Endothelial cell of umbilical vein (primary cell): ENCODE measurements around the gene ZNF157. TPM values are rescaled to one million over a fixed set of nuclear protein-coding genes. Genes with fewer than 3 reads are reported as not detected.

Source experiments
- BruUV-seq: library from RNA; stranded (reverse); fragments of 400-500 nt; replicated peaks from 2 replicates; lab custom pipeline; 2021; lab: Mats Ljungman, UMichigan
- CTCF ChIA-PET: fragments of 300-600, 350-600 bp; sonication (Branson Sonifier 250); formaldehyde crosslinking; loops from one replicate; lab custom pipeline; 2021; ENCODE audit warnings: antibody characterized with exemption, inconsistent platforms; lab: Charles Lee
- POLR2A ChIA-PET: fragments of 300-600, 350-600 bp; sonication (Branson Sonifier 250); formaldehyde crosslinking; loops from one replicate; lab custom pipeline; 2021; ENCODE audit warnings: antibody characterized with exemption, inconsistent platforms; lab: Charles Lee
- DNase-seq: peaks from one replicate; pipeline ENCODE4 v3.0.0-alpha.2; 2011; ENCODE audit warnings: low read depth, low spot score
- FAIRE-seq: peaks from 2 replicates; lab custom pipeline; 2011; peaks lifted over from hg19 to GRCh38; lab: Jason Lieb, UNC
- H2AFZ ChIP-seq: 2 replicates; pipeline ENCODE4 v1.6.0; 2012; ENCODE audit warnings: low read depth, low read length, control low read depth, inconsistent platforms
- H3K27ac ChIP-seq: 2 replicates; pipeline ENCODE4 v1.5.1; 2011; ENCODE audit warnings: low read depth, mild to moderate bottlenecking, control low read depth, low read length, moderate library complexity; ENCODE audit not compliant: insufficient read depth
- H3K27me3 ChIP-seq, 2 experiments: 2 replicates each; pipeline versions ENCODE4 v1.6.0 to v1.6.1; 2011; ENCODE audit warnings: low read length in 2 of 2, mixed read lengths in 1 of 2; ENCODE audit not compliant: control insufficient read depth in 2 of 2, insufficient read depth in 2 of 2
- H3K36me3 ChIP-seq, 2 experiments: 2 replicates in 1 of 2; 3 replicates in 1 of 2; pipeline ENCODE4 v1.5.1; 2011; ENCODE audit warnings: low read length in 2 of 2, mild to moderate bottlenecking in 1 of 2, moderate library complexity in 1 of 2; ENCODE audit not compliant: control insufficient read depth in 2 of 2, insufficient read depth in 2 of 2; ENCODE audit errors: extremely low read depth in 1 of 2
- H3K4me1 ChIP-seq: 3 replicates; pipeline ENCODE4 v1.5.1; 2011; ENCODE audit warnings: mild to moderate bottlenecking, low read length; ENCODE audit not compliant: control insufficient read depth, insufficient read depth; ENCODE audit errors: extremely low read depth
- H3K4me2 ChIP-seq: 2 replicates; pipeline ENCODE4 v1.6.1; 2011; ENCODE audit warnings: low read length, control low read depth, mixed read lengths; ENCODE audit not compliant: insufficient read depth
- H3K4me3 ChIP-seq, 3 experiments: fragments of 200-600 bp in 1 of 3; sonication (generic), shearing (Covaris generic) in 1 of 3; replicated peaks in 1 of 3; 2 replicates each; pipeline ENCODE4 v1.5.1; 2011 to 2016; ENCODE audit warnings: control low read depth in 3 of 3, low read length in 3 of 3, mild to moderate bottlenecking in 2 of 3, inconsistent platforms in 1 of 3, low read depth in 1 of 3, moderate library complexity in 1 of 3; ENCODE audit not compliant: insufficient read depth in 1 of 3
- H3K79me2 ChIP-seq: 2 replicates; pipeline ENCODE4 v1.6.0; 2012; ENCODE audit warnings: low read length, inconsistent platforms; ENCODE audit not compliant: control insufficient read depth, insufficient read depth
- H3K9ac ChIP-seq: replicated peaks from 2 replicates; pipeline ENCODE3; 2011; ENCODE audit warnings: low read length, control low read depth; ENCODE audit not compliant: insufficient read depth; ENCODE audit errors: extremely low read depth
- H3K9me1 ChIP-seq: replicated peaks from 3 replicates; pipeline ENCODE4 v1.6.0; 2011; ENCODE audit warnings: mild to moderate bottlenecking, low read length; ENCODE audit not compliant: control insufficient read depth, insufficient read depth; ENCODE audit errors: extremely low read depth
- H3K9me3 ChIP-seq: replicated peaks from 2 replicates; pipeline ENCODE4 v1.5.1; 2012; ENCODE audit warnings: low read length, inconsistent platforms; ENCODE audit not compliant: control insufficient read depth, insufficient read depth
- H4K20me1 ChIP-seq: replicated peaks from 2 replicates; pipeline ENCODE3; 2011; ENCODE audit warnings: mild to moderate bottlenecking, low read length; ENCODE audit not compliant: control insufficient read depth, insufficient read depth; ENCODE audit errors: extremely low read depth
- EZH2 ChIP-seq: IDR thresholded peaks from 2 replicates; pipeline ENCODE4 v1.6.1; 2012; ENCODE audit warnings: borderline replicate concordance, low read depth, mild to moderate bottlenecking, moderate library complexity, low read length, inconsistent platforms; ENCODE audit not compliant: severe bottlenecking
- FOS ChIP-seq: IDR thresholded peaks from 2 replicates; pipeline ENCODE4 v1.6.1; 2011; ENCODE audit warnings: mild to moderate bottlenecking, low read length, moderate library complexity, borderline replicate concordance; ENCODE audit not compliant: insufficient read depth
- GATA2 ChIP-seq: IDR thresholded peaks from 2 replicates; pipeline ENCODE4 v1.7.0; 2011; ENCODE audit warnings: low read depth, mild to moderate bottlenecking, moderate library complexity, mixed read lengths, low read length; ENCODE audit not compliant: insufficient read length, insufficient read depth
- JUN ChIP-seq: IDR thresholded peaks from 2 replicates; pipeline ENCODE4 v1.6.1; 2011; ENCODE audit warnings: borderline replicate concordance, low read depth; ENCODE audit not compliant: insufficient read length, insufficient read depth
- MAX ChIP-seq: IDR thresholded peaks from 2 replicates; pipeline ENCODE4 v1.6.1; 2011; ENCODE audit not compliant: insufficient read depth, insufficient read length
- MYC ChIP-seq: IDR thresholded peaks from one replicate; pipeline ENCODE4 v1.6.1; 2011; ENCODE audit warnings: mild to moderate bottlenecking, low read depth, low read length
- POLR2A ChIP-seq: IDR thresholded peaks from 2 replicates; pipeline ENCODE4 v1.6.1; 2012; ENCODE audit warnings: low read depth, mild to moderate bottlenecking, control low read depth, low read length
- POLR2AphosphoS5 ChIP-seq: IDR thresholded peaks from 2 replicates; pipeline ENCODE4 v1.6.1; 2012; ENCODE audit warnings: low read depth, mild to moderate bottlenecking, control low read depth, low read length, moderate library complexity; ENCODE audit not compliant: insufficient read depth
- dilution Hi-C: fragments of 300-500 bp; cut with MboI; formaldehyde crosslinking; loops from one replicate; pipeline ENCODE4 v1.15.0; 2019; ENCODE audit warnings: low sequenced_read_pairs; ENCODE audit not compliant: extremely low pct_ligation_motif_present
- intact Hi-C: fragments of 100-400 bp; cut with micrococcal nuclease; formaldehyde crosslinking; loops from one replicate; pipeline ENCODE4 v1.10.0; 2022
- polyA plus RNA-seq, 4 experiments: library from polyadenylated mRNA; depleted of rRNA in 3 of 4; stranded (reverse) in 3 of 4; unstranded in 1 of 4; fragments of >200 nt; gene quantifications; 2 replicates each; pipeline versions ENCODE4 v1.2.1 to v1.2.3, GENCODE V29; 2011 to 2012; ENCODE audit warnings: missing spikeins in 1 of 4
- total RNA-seq: library from RNA; stranded (reverse); gene quantifications from 2 replicates; pipeline ENCODE4 v1.2.3, GENCODE V29; 2021

The ZNF157 gene
- total and polyA plus RNA-seq, 2 donors (not counting 3 experiments of a cell fraction or from before 2014, with no cell fraction given), result not detected

- TF ChIP-seq MAX (no peak), MYC (no peak), GATA2 (no peak), EZH2 (no peak), POLR2AphosphoS5 (no peak), POLR2A (no peak)
- Histone ChIP-seq H3K9me3 (no peaks in the 10 kb centered on the region), H3K27ac (no peak overlapping the region), H3K9ac (no peak overlapping the region), H3K4me1 (no peaks in the 10 kb centered on the region), H4K20me1 (no peaks in the 10 kb centered on the region), H3K79me2 (no peaks in the 10 kb centered on the region), H3K4me2 (no peak overlapping the region), H3K27me3 (no peaks in the 10 kb centered on the region), H2AFZ (no peak overlapping the region), H3K4me3 (no peak overlapping the region), H3K9me1 (no peaks in the 10 kb centered on the region), H3K36me3 (peaks cover 0 to 7% of the 10 kb centered on the region in 2 experiments)
- BruUV-seq, result no TSS peak
- CTCF ChIA-PET, result no interaction called here
- no peak for FAIRE-seq
- DNase-seq, result no peak
- intact Hi-C loops (no loop called here), dilution Hi-C loops (no loop called here)
- POLR2A ChIA-PET, result no interaction called here
Measured at GRCh38 chrX:47447607-47448006, 77.2 kb downstream of the ZNF157 start.

DNA sequence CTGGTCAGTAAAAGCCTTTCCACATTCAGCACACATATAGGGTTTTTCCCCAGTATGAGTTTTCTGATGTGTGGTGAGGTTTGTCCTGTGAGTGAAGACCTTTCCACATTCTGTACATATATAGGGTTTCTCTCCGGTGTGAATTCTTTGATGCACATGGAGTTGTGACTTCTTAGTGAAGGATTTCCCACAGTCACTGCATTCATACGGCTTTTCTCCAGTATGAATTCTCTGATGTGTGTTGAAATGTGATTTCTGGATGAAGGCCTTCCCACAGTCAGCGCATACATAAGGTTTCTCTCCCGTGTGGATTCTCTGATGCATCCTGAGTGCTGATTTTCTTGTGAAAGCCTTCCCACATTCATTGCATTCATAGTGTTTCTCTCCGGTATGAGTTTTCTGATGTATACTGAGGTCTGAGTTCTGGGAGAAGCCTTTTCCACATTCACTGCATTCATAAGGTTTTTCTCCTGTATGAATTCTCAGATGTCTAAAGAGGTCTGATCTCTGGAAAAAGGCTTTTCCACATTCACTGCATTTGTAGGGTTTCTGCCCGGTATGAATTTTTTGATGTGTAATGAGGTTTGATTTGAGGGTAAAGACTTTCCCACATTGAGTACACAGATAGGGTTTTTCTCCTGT lies 77.9 kb downstream of the ZNF157 start:
- no peak overlapping the region for H3K4me3 ChIP-seq
- ChIA-PET CTCF (no interaction called here), POLR2A (no interaction called here)
- FAIRE-seq (no peak), DNase-seq (no peak)
- TF ChIP-seq EZH2, result no peak
- no peak for TF ChIP-seq POLR2AphosphoS5
- TF ChIP-seq GATA2, result no peak
- TF ChIP-seq JUN, result no peak
- no peak for TF ChIP-seq FOS
- H3K9me1 ChIP-seq, result no peaks in the 10 kb centered on the region
- H3K79me2 ChIP-seq, result no peaks in the 10 kb centered on the region
- no peaks in the 10 kb centered on the region for H3K9me3 ChIP-seq
- intact Hi-C loops, result no loop called here
- no peak overlapping the region for H2AFZ ChIP-seq
- no peak overlapping the region for H3K4me2 ChIP-seq
- peaks cover 0 to 7% of the 10 kb centered on the region in 2 experiments for H3K36me3 ChIP-seq
- H3K4me1 ChIP-seq, result no peaks in the 10 kb centered on the region
- no peaks in the 10 kb centered on the region for H3K27me3 ChIP-seq
- dilution Hi-C loops, result no loop called here
- BruUV-seq, result no TSS peak
- no peak overlapping the region for H3K27ac ChIP-seq
- H3K9ac ChIP-seq, result no peak overlapping the region
- H4K20me1 ChIP-seq, result no peaks in the 10 kb centered on the region
